HepG2 (cell line): ENCODE data around the gene OSBPL10.

Experiments used
- ATF7-NPFF ChIP-seq: sonication (generic); formaldehyde crosslinking; IDR thresholded peaks from 2 replicates; pipeline ENCODE4 v1.8.1; 2023; ENCODE audit warnings: mild to moderate bottlenecking, low read depth, missing genetic modification reagents, moderate library complexity
- NFIC ChIP-seq: IDR thresholded peaks from 2 replicates; pipeline ENCODE4 v1.6.1; 2012; ENCODE audit warnings: mild to moderate bottlenecking, low read length, inconsistent platforms
- REST ChIP-seq, 2 experiments: IDR thresholded peaks; 2 replicates each; pipeline ENCODE4 v1.6.1; 2011 to 2012; ENCODE audit warnings: low read length in 2 of 2, borderline replicate concordance in 1 of 2, low read depth in 1 of 2, mild to moderate bottlenecking in 1 of 2, moderate library complexity in 1 of 2
- SP1 ChIP-seq, 2 experiments: fragments of 450-650 bp in 1 of 2; sonication (generic) in 1 of 2; formaldehyde crosslinking in 1 of 2; IDR thresholded peaks; 2 replicates each; pipeline versions ENCODE4 v1.4.0 to v1.6.1; 2016 to 2020; ENCODE audit warnings: missing genetic modification reagents in 1 of 2
- THAP11 ChIP-seq: IDR thresholded peaks from 2 replicates; pipeline ENCODE4 v1.6.1; 2016; ENCODE audit warnings: missing biosample characterization, missing genetic modification reagents
- XRCC5 ChIP-seq: fragments of 200-400 bp; formaldehyde crosslinking; optimal IDR thresholded peaks from 2 replicates; pipeline ENCODE3; 2017; ENCODE audit warnings: mild to moderate bottlenecking, low read length
- ZNF205 ChIP-seq: IDR thresholded peaks from 2 replicates; pipeline ENCODE4 v1.6.1; 2018; ENCODE audit warnings: missing biosample characterization, missing genetic modification reagents
- ZNF414 ChIP-seq: sonication (generic); formaldehyde crosslinking; IDR thresholded peaks from 2 replicates; pipeline ENCODE4 v1.5.0; 2020; ENCODE audit warnings: missing genetic modification reagents
- ZNF891 ChIP-seq: sonication (generic); formaldehyde crosslinking; IDR thresholded peaks from 2 replicates; pipeline ENCODE4 v1.5.0; 2020; ENCODE audit warnings: mild to moderate bottlenecking, missing genetic modification reagents
- TF ChIP-seq, protein P1 (sequence below): sonication (generic); formaldehyde crosslinking; IDR thresholded peaks from 2 replicates; pipeline ENCODE4 v1.5.0; 2020; ENCODE audit warnings: mild to moderate bottlenecking, missing genetic modification reagents, moderate library complexity
- TF ChIP-seq, protein P2 (sequence below): IDR thresholded peaks from 2 replicates; pipeline ENCODE4 v1.6.1; 2016; ENCODE audit warnings: missing biosample characterization, missing genetic modification reagents, low read depth
- TF ChIP-seq, protein P3 (sequence below): sonication (generic); formaldehyde crosslinking; IDR thresholded peaks from 2 replicates; pipeline ENCODE4 v1.4.0; 2020; ENCODE audit warnings: mild to moderate bottlenecking, missing genetic modification reagents
- TF ChIP-seq, protein P4 (sequence below): fragments of 450-650 bp; IDR thresholded peaks from 2 replicates; pipeline ENCODE4 v1.6.1; 2016
- TF ChIP-seq, protein P5 (sequence below), 2 experiments: sonication (generic) in 1 of 2; formaldehyde crosslinking in 1 of 2; IDR thresholded peaks; 2 replicates each; pipeline versions ENCODE4 v1.5.1 to v1.6.1; 2011 to 2020; ENCODE audit warnings: borderline replicate concordance in 1 of 2, low read depth in 1 of 2, low read length in 1 of 2, mild to moderate bottlenecking in 1 of 2, missing genetic modification reagents in 1 of 2, moderate library complexity in 1 of 2

DNA sequence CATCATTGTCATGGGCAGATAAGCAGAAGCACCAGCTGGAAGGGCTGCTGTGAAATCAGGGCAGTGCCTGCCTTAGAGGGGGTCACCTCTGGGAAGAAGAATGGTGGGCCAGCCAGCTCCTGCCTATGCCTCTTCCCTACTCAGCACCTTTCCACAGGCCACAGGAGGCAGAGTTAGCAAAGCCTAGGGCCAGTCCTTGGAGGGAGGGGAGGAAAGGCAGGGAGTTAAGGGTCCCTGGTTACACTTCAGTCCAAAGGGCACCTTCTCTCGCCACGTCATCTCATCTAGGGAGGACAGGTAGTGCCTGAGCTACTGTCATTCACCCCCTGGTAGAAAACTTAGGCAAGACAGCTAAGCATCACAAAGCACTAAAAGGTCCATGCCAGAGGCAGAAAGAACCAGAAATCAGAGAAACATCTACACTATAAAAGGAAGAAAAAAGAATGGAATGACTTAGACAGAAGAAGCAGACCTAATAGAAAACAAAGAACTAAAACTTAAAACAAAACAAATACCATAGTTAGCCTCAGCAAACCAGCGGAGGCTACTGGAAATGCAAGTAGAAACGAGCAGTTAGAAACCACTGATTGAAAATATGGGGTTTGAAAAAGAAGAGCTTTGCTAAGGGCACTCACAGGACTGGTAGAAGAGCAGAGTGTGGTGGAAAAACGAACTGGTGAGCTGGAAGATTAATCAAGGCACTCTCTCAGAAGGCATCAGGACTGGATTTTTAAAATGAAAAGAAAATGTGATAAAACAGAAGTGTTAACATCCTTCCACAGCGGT lies 84.2 kb downstream of the OSBPL10 start:
- TF ChIP-seq THAP11 = no peak
- TF ChIP-seq, protein P1, sequence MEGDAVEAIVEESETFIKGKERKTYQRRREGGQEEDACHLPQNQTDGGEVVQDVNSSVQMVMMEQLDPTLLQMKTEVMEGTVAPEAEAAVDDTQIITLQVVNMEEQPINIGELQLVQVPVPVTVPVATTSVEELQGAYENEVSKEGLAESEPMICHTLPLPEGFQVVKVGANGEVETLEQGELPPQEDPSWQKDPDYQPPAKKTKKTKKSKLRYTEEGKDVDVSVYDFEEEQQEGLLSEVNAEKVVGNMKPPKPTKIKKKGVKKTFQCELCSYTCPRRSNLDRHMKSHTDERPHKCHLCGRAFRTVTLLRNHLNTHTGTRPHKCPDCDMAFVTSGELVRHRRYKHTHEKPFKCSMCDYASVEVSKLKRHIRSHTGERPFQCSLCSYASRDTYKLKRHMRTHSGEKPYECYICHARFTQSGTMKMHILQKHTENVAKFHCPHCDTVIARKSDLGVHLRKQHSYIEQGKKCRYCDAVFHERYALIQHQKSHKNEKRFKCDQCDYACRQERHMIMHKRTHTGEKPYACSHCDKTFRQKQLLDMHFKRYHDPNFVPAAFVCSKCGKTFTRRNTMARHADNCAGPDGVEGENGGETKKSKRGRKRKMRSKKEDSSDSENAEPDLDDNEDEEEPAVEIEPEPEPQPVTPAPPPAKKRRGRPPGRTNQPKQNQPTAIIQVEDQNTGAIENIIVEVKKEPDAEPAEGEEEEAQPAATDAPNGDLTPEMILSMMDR (CRISPR knock-in tag) = no peak
- TF ChIP-seq SP1 (IDR thresholded peaks at IDR 0.05) = no peak
- no peak for TF ChIP-seq SP1 (CRISPR knock-in tag; IDR thresholded peaks at IDR 0.05)
- no peak for TF ChIP-seq ZNF205 (CRISPR knock-in tag)
- TF ChIP-seq REST (IDR thresholded peaks at IDR 0.05; ENCODE audit: borderline replicate concordance in 1 of 2, low read depth in 1 of 2, low read length in 2 of 2) = no peak
- TF ChIP-seq XRCC5 = no peak
- no peak for TF ChIP-seq NFIC
- TF ChIP-seq, protein P2, sequence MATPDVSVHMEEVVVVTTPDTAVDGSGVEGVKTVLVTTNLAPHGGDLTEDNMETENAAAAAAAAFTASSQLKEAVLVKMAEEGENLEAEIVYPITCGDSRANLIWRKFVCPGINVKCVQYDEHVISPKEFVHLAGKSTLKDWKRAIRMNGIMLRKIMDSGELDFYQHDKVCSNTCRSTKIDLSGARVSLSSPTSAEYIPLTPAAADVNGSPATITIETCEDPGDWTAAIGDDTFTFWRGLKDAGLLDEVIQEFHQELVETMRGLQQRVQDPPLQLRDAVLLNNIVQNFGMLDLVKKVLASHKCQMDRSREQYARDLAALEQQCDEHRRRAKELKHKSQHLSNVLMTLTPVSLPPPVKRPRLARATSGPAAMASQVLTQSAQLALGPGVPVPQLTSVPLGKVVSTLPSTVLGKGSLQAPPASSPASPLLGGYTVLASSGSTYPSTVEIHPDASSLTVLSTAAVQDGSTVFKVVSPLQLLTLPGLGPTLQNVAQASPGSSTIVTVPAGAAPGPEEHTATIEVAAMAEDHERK = no peak
- no peak for TF ChIP-seq ZNF891 (CRISPR knock-in tag)
- TF ChIP-seq, protein P3, sequence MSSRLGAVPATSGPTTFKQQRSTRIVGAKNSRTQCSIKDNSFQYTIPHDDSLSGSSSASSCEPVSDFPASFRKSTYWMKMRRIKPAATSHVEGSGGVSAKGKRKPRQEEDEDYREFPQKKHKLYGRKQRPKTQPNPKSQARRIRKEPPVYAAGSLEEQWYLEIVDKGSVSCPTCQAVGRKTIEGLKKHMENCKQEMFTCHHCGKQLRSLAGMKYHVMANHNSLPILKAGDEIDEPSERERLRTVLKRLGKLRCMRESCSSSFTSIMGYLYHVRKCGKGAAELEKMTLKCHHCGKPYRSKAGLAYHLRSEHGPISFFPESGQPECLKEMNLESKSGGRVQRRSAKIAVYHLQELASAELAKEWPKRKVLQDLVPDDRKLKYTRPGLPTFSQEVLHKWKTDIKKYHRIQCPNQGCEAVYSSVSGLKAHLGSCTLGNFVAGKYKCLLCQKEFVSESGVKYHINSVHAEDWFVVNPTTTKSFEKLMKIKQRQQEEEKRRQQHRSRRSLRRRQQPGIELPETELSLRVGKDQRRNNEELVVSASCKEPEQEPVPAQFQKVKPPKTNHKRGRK (CRISPR knock-in tag) = no peak
- TF ChIP-seq, protein P4, sequence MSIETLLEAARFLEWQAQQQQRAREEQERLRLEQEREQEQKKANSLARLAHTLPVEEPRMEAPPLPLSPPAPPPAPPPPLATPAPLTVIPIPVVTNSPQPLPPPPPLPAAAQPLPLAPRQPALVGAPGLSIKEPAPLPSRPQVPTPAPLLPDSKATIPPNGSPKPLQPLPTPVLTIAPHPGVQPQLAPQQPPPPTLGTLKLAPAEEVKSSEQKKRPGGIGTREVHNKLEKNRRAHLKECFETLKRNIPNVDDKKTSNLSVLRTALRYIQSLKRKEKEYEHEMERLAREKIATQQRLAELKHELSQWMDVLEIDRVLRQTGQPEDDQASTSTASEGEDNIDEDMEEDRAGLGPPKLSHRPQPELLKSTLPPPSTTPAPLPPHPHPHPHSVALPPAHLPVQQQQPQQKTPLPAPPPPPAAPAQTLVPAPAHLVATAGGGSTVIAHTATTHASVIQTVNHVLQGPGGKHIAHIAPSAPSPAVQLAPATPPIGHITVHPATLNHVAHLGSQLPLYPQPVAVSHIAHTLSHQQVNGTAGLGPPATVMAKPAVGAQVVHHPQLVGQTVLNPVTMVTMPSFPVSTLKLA = no peak
- no peak for TF ChIP-seq ZNF414
- TF ChIP-seq ATF7-NPFF (CRISPR knock-in tag) = no peak
- TF ChIP-seq, protein P5, sequence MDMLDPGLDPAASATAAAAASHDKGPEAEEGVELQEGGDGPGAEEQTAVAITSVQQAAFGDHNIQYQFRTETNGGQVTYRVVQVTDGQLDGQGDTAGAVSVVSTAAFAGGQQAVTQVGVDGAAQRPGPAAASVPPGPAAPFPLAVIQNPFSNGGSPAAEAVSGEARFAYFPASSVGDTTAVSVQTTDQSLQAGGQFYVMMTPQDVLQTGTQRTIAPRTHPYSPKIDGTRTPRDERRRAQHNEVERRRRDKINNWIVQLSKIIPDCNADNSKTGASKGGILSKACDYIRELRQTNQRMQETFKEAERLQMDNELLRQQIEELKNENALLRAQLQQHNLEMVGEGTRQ (IDR thresholded peaks at IDR 0.05; ENCODE audit: low read depth, low read length) = no peak
- TF ChIP-seq, protein P5 (CRISPR knock-in tag; IDR thresholded peaks at IDR 0.05; ENCODE audit: borderline replicate concordance) = no peak
